ENCODE measurements around the gene MRPL27. TPM values are rescaled to one million over a fixed set of nuclear protein-coding genes. Genes with fewer than 3 reads are reported as not detected.
"Not testable (repeated sequence)": the region's sequence is repeated elsewhere in the genome, so short reads cannot be mapped to it uniquely, and the experiment has no call there.

Gene MRPL27
- total and polyA plus RNA-seq, 12 donors = 75.0 to 287 (median 96.6) TPM

- 89 to 90% (median 89%) methylated on average over 5 to 6 of the region's 6 CpGs for WGBS, 4 donors
- no peaks in the 10 kb centered on the region for H3K27me3 ChIP-seq
- intact Hi-C loops (cut with DNase I) = no loop called here
- H3K36me3 ChIP-seq (replicated peaks in 1 of 2) = no peaks in the 10 kb centered on the region
- TF ChIP-seq POLR2A (IDR thresholded peaks at IDR 0.05) (no peak), CTCF (IDR thresholded peaks at IDR 0.05) (no peak)
- H3K27ac ChIP-seq = peak overlapping the region in 3 of 5 donors; percentile 68 to 81 (median 80)
- peaks cover 0 to 24% of the 10 kb centered on the region in 2 donors for H3K4me1 ChIP-seq (replicated peaks in 1 of 2)
- DNase-seq = no peak
- peak overlapping the region in 1 of 4 donors; percentile 38 for H3K4me3 ChIP-seq
- no peaks in the 10 kb centered on the region for H3K9me3 ChIP-seq (replicated peaks in 1 of 3)
These were observed 47.6 kb upstream of the MRPL27 start for GRCh38 chr17:50420419-50421112.

GRCh38 chr17:50419577-50419976, 46.6 kb upstream of the MRPL27 start:
- WGBS, 4 donors = 96 to 99% (median 98%) methylated on average over 10 of the region's 10 CpGs
- H3K9me3 ChIP-seq (replicated peaks in 1 of 3); H3K27me3 ChIP-seq; DNase-seq; H3K4me3 ChIP-seq; H3K27ac ChIP-seq; H3K36me3 ChIP-seq (replicated peaks in 1 of 2); intact Hi-C loops (cut with DNase I): not testable (repeated sequence)
- peaks cover 0 to 15% of the 10 kb centered on the region in 2 donors for H3K4me1 ChIP-seq (replicated peaks in 1 of 2)

GRCh38 chr17:50414808-50415207, 41.8 kb upstream of the MRPL27 start:
- no peaks in the 10 kb centered on the region for H3K36me3 ChIP-seq (replicated peaks in 1 of 2)
- H3K27me3 ChIP-seq = no peaks in the 10 kb centered on the region
- WGBS, 4 donors = 81 to 85% (median 83%) methylated on average over 3 of the region's 3 CpGs
- no peak for DNase-seq
- H3K27ac ChIP-seq = no peak overlapping the region
- H3K4me1 ChIP-seq (replicated peaks in 1 of 2) = no peaks in the 10 kb centered on the region
- H3K9me3 ChIP-seq (replicated peaks in 1 of 3) = no peaks in the 10 kb centered on the region
- intact Hi-C loops (cut with DNase I) = no loop called here
- TF ChIP-seq POLR2A (IDR thresholded peaks at IDR 0.05) (no peak), CTCF (IDR thresholded peaks at IDR 0.05) (no peak)
- H3K4me3 ChIP-seq = no peak overlapping the region

GRCh38 chr17:50412188-50412732, 39.3 kb upstream of the MRPL27 start:
- H3K4me3 ChIP-seq = no peak overlapping the region
- DNase-seq = no peak
- no peaks in the 10 kb centered on the region for H3K4me1 ChIP-seq (replicated peaks in 1 of 2)
- intact Hi-C loops (cut with DNase I) = no loop called here
- H3K27me3 ChIP-seq = no peaks in the 10 kb centered on the region
- no peaks in the 10 kb centered on the region for H3K36me3 ChIP-seq (replicated peaks in 1 of 2)
- H3K9me3 ChIP-seq (replicated peaks in 1 of 3) = no peaks in the 10 kb centered on the region
- H3K27ac ChIP-seq = no peak overlapping the region
- TF ChIP-seq CTCF (IDR thresholded peaks at IDR 0.05) = no peak
- no peak for TF ChIP-seq POLR2A (IDR thresholded peaks at IDR 0.05)
- WGBS, 4 donors = 86 to 94% (median 89%) methylated on average over 4 of the region's 4 CpGs

GRCh38 chr17:50407921-50408320, 34.9 kb upstream of the MRPL27 start:
- H3K36me3 ChIP-seq (replicated peaks in 1 of 2) = no peaks in the 10 kb centered on the region
- no peaks in the 10 kb centered on the region for H3K27me3 ChIP-seq
- intact Hi-C loops (cut with DNase I) = no loop called here
- WGBS, 4 donors = 68 to 91% (median 80%) methylated on average over 3 to 4 of the region's 4 CpGs
- no peak for DNase-seq
- no peaks in the 10 kb centered on the region for H3K4me1 ChIP-seq (replicated peaks in 1 of 2)
- no peaks in the 10 kb centered on the region for H3K9me3 ChIP-seq (replicated peaks in 1 of 3)
- TF ChIP-seq POLR2A (IDR thresholded peaks at IDR 0.05) = no peak
- TF ChIP-seq CTCF (IDR thresholded peaks at IDR 0.05) = no peak
- no peak overlapping the region for H3K4me3 ChIP-seq
- H3K27ac ChIP-seq = no peak overlapping the region

Data from adrenal gland (tissue), 12 donors.